Measurements from ENCODE around the gene GPX4.
"Not testable (repeated sequence)": the region's sequence is repeated elsewhere in the genome, so short reads cannot be mapped to it uniquely, and the experiment has no call there.

The GPX4 gene

DNA sequence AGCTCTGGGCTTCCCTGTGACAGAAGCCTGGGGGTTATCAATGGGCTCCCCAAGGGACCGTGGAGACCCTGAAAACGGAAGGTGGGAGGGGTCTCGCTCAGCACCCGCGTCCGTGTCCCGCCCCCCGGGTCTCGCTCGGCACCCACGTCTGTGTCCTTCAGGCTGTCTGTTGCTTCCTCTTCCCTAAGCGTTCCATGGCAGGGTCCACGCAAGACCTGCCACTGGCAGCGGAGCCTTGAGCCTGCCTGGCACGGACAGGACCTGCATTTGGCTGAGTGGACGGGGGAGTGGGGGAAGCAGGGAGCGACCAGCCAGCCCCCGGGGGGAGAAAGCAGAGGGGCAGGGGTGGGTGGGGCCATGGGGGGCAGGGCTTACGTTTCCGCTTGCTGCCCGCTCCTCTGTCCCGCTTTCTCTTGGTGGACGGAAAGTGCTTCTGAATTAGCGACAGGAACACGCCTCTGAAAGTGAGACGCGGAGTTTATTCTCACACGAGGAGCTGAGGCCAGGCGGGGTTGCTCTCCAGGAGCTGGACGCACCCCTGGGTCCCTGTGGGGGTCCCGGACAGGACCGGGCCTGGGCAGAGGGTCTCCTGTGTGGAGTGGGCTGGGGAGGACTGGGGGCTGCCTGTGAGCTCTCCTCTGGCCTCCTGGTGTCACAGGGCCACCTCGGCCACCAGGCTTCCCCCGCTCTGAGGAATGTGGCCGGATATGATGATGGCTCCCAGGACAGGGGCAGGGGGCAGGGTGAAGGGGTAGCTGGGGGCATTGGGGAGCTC, 12.0 kb downstream of the GPX4 start:
- no peak for DNase-seq

DNA sequence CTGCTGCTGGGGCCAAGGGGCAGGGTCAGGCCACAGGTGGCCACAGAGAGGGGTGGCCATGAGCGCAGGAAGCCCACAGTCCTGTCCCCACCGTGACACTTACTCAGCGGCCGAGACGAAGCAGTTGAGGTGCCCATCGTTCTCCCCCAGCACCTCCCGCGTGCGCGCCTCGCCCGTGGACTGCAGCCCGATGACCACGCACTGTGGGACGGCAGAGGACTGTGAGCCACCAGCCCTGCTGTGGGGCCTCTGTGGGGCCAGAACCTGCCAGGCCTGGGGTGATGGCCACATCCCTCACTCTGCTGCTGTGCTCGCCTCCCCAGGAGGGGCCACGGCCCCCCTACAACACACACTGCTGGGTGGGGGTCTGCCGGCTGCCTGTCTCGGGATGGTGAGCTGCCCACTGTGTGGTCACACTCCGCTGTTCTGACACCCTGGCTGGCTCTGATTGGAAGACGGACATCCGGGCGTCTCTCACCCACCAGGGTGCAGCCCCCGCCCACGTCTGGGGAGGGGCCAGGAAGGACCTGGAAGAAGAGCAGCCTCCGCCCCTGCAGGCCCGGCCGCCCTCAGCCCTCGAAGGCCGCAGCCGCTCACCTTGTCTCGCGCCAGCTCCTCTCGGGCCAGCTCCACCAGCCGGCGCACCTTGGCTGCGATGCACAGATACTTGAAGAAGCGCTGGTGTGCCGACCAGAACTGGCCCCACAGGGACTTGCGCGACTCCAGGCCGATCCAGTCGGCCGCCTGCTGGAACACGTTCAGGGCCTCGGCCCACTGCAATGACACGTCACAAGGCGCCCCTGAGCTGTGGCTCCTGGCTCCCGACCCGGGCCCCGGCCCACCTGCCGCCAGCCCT, 13.2 kb downstream of the GPX4 start:
- no peak for DNase-seq

DNA sequence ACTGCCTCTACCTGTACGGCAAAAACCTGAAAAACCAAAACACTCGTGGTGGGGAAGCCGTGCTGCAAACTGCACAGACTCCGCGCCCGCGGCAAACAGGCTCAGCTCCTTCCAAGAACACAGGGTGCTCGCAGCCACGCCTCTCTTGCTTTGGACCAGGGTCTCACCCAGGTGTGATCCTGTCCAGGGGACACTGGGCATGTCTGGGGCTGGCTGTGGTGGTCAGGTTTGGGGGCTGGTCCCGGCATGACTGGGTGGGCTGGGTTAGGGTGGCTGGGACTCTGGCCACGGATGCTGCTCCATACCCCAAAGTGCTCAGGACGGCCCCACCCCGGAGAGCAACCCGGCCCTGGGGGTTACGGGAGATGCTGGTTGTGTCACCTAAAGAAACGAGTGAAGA, 13.9 kb downstream of the GPX4 start:
- DNase-seq = no peak

GRCh38 chr19:1118999-1119398, 15.2 kb downstream of the GPX4 start:
- no peak for DNase-seq

GRCh38 chr19:1119475-1120217, 15.9 kb downstream of the GPX4 start:
- no peak for DNase-seq

DNA sequence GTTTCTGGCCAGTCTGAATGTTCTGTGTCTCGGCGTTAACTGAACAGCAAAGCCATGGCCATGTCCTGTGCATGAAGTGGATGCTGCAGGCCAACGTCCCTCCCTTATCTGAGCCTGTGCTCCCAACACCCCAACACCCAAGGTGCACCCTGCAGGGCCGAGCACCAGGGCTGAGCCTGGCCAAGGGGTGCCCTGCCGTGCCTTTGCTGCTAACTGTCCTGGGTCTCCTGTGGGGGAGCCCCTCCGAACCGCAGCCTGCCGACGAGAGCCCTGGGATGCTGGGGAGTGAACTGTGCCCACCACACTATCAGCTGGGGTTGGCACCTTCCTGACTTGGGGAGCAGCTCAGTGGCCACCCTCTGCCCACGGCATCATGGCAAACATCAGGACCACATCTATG, 17.6 kb downstream of the GPX4 start:
- no peak for DNase-seq

DNA sequence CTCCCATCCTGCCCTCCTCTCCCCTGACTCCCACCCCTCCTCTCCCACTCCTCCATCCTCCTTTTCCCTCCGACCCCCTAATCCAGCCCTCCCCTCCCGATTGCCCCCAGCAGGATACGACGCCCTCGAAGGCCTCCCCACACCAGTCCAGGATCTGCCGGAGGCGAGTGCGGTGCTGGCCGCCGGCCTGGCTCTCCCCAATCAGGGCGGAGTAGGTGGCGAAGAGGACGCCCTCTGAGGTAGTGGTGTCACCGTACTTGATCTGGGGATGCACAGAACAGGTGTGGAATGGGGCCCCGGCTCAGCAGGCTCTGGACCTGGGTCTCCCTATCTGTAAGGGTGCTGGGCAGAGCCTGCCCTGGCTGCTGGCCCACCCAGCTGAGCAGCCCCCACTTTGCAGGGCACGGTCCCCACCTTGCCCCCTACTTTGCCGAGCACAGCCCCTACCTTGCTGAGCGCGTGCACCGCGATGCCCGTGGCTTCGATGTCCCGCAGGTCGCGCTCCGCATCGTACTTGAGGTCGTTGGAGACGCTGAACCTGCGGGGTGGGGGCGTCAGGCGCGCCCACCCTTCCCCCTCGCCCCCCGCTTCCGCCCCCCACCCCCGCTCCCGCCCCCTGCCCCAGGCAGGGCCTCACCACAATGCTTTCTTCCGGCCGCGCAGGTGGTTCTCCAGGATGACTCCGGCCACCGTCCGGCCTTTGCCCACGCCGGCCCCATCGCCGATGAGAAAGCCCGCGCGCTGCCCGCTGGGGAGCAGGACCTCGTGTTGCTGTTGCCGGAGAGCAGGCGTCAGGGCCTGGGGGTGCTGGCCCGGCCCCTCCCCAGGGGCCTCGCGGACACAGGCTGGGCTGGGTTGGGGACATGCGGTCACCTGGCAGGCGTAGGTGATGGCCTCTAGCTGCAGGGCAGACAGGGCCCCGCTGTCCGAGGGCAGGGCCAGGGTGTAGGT, 18.5 kb downstream of the GPX4 start:
- DNase-seq = no peak

GRCh38 chr19:1122972-1123363, 19.2 kb downstream of the GPX4 start:
- peak in 1 of 2 donors; percentile 50 for DNase-seq

DNA sequence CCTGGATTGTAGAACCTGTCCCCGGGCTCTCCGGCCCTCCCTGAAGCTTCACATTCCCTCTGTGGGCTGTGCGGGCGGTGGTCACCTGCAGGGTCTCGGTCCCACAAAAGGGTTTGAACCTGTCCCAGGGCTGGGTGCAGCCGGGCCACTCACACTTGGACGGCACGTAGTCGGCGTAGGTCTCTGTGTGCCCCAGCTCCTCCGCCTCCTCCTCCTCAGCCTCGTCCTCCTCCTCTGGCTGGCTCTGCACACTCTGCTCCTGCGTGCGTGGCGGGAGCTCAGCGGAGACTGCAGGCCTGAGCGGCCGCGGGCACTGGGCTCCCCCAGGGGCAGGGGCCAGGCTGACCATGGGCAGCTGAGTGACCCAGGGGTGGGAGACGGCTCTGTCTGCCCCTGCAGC, 19.6 kb downstream of the GPX4 start:
- no peak for DNase-seq

DNA sequence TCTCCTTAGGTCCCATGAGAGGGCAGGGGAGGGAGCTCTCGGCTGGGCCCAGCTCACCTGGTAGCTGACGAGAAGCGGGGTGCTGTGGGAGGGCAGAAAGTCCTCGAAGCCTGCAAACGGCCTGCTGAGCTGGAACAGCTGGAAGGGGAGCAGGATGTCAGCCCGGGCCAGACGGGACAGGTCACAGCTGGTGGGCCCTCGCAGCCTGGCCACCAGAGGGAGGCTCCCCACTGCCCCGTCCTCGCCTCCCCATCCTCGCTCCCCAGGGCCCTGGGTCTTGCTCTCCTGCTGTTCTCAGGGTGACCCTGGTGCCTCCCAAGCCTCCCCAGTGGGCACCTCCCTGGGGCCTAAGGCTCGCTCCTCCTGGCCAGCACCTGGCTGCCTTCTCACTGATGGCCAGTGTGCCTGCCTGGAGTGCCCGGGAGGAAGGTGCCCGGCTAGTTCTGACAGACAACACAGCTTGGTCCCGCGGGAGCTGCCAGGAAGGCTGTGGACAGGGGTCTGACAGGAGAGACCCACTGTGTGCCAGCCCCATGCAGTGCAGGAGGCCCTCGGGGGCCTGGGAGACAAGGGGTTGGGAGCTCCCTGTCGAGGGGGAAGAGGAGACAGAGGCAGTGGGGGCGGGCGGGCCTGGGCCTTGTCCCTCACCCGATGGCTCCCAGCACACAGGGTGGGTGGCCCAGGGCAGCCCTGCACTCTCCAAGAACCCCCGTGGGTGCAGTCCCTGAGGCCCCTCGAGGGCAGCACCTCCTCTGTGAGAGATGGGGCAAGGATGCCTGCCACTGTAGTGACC, 20.3 kb downstream of the GPX4 start:
- no peak for DNase-seq

DNA sequence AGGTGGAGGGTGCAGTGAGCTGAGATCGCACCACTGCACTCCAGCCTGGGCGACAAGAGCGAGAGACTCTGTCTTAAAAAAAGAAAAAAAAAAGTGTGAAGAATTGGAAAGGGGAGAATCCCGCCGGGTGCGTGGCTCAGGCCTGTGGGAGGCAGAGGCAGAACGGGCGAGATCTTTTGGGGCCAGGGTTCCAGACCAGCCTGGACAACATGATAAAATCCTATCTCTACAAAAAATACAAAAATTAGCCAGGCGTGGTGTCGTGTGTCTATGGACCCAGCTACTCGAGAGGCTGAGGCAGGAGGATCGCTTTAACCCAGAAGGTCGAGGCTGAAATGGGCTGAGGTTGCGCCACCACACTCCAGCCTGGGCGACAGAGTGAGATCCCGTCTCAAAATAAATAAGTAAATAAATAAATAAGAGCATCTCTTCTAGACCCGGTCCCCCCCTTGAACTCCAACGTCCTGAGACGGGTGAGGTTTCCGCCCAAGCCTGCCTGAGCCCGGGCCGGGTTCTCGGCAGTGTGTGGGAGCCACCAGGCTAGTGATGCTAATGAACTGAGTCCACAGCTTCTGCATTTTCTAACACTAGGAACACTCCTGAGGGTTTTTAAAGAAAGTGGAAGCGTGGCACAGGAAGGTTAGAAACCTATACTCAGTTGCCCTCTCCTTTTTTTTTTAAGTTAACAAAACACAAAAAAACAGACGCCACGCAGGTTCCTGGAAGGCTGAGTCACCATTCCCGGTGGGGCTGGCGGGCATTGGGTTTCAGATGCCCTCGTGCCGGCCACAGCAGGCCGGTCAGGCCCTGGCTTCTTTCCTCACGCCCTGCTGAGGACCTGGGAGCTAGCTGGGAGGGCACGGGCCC, 22.0 kb downstream of the GPX4 start:
- no peak for DNase-seq

- no peak for DNase-seq
These were observed 23.4 kb downstream of the GPX4 start for GRCh38 chr19:1126984-1127760.

- DNase-seq = no peak
These were observed 24.3 kb downstream of the GPX4 start for GRCh38 chr19:1128106-1128505.

- DNase-seq = not testable (repeated sequence)
These were observed 25.3 kb downstream of the GPX4 start for GRCh38 chr19:1129084-1129483.

GRCh38 chr19:1129535-1129934, 25.7 kb downstream of the GPX4 start:
- no peak for DNase-seq

- peak; percentile 26 to 51 for DNase-seq
These were observed 27.2 kb downstream of the GPX4 start for GRCh38 chr19:1130771-1131717.

- peak; percentile 86 to 87 for DNase-seq
These were observed 28.1 kb downstream of the GPX4 start for GRCh38 chr19:1131718-1132551.
